ENCODE measurements around the gene CD200R1. TPM values are rescaled to one million over a fixed set of nuclear protein-coding genes. Genes with fewer than 3 reads are reported as not detected.

CD200R1 gene
- 1 to 10 TPM in 1 of 2 donors, under 1 TPM in 1; 0.84 to 1.1 TPM for total RNA-seq

GRCh38 chr3:112974894-112975293 is at the start of gene CD200R1:
Gene CD200R1, minus strand, starts transcription at chr3:112975103. Its CDS starts 246 bp downstream, at chr3:112974857.
- H3K36me3 ChIP-seq: no peaks in the 10 kb centered on the region
- H3K9me3 ChIP-seq: no peaks in the 10 kb centered on the region
- intact Hi-C loops (cut with DNase I): loop anchor here (5.0 kb wide), 1 partner anchor 243 kb away; no protein-coding TSS in a partner anchor
- peak within 1 kb of the TSS in 1 of 2 donors; percentile 9 for H3K9ac ChIP-seq (ENCODE audit: low read depth in 2 of 2, low read length in 2 of 2)
- TF ChIP-seq CTCF (IDR thresholded peaks at IDR 0.05): no peak
- H3K4me1 ChIP-seq: no peaks in the 10 kb centered on the region
- H3K27me3 ChIP-seq: no peaks in the 10 kb centered on the region
- H3K4me3 ChIP-seq: peak within 1 kb of the TSS; percentile 1
- no peak for DNase-seq
- peak within 1 kb of the TSS; percentile 39 for H3K27ac ChIP-seq

GRCh38 chr3:113021471-113021870 is 46.6 kb upstream of the CD200R1 start:
- DNase-seq: no peak
- no peak overlapping the region for H3K9ac ChIP-seq (ENCODE audit: low read depth in 2 of 2, low read length in 2 of 2)
- TF ChIP-seq CTCF (IDR thresholded peaks at IDR 0.05): no peak
- H3K36me3 ChIP-seq: no peaks in the 10 kb centered on the region
- intact Hi-C loops (cut with DNase I): no loop called here
- no peak overlapping the region for H3K27ac ChIP-seq
- no peaks in the 10 kb centered on the region for H3K4me1 ChIP-seq
- no peaks in the 10 kb centered on the region for H3K9me3 ChIP-seq
- no peaks in the 10 kb centered on the region for H3K27me3 ChIP-seq
- no peak overlapping the region for H3K4me3 ChIP-seq

- H3K27me3 ChIP-seq: no peaks in the 10 kb centered on the region
- TF ChIP-seq CTCF (IDR thresholded peaks at IDR 0.05): no peak
- no peaks in the 10 kb centered on the region for H3K4me1 ChIP-seq
- H3K4me3 ChIP-seq: peak overlapping the region; percentile 64
- H3K9me3 ChIP-seq: no peaks in the 10 kb centered on the region
- H3K9ac ChIP-seq (ENCODE audit: low read depth in 2 of 2, low read length in 2 of 2): peak overlapping the region; percentile 87 to 94
- peak; percentile 91 for DNase-seq
- intact Hi-C loops (cut with DNase I): no loop called here
- H3K27ac ChIP-seq: peak overlapping the region; percentile 85
- H3K36me3 ChIP-seq: no peaks in the 10 kb centered on the region
Measured at GRCh38 chr3:113019182-113020137, 44.6 kb upstream of the CD200R1 start.

GRCh38 chr3:113018536-113019181 is 43.8 kb upstream of the CD200R1 start:
- Histone ChIP-seq H3K9me3 (no peaks in the 10 kb centered on the region), H3K36me3 (peaks cover 2% of the 10 kb centered on the region), H3K4me3 (peak overlapping the region; percentile 64), H3K27ac (peak overlapping the region; percentile 85), H3K27me3 (no peaks in the 10 kb centered on the region), H3K4me1 (no peaks in the 10 kb centered on the region), H3K9ac (ENCODE audit: low read depth in 2 of 2, low read length in 2 of 2) (peak overlapping the region; percentile 87 to 94)
- no peak for TF ChIP-seq CTCF (IDR thresholded peaks at IDR 0.05)
- intact Hi-C loops (cut with DNase I): no loop called here
- DNase-seq: no peak

- H3K9me3 ChIP-seq: no peaks in the 10 kb centered on the region
- H3K36me3 ChIP-seq: peaks cover 4% of the 10 kb centered on the region
- H3K4me3 ChIP-seq: no peak overlapping the region
- DNase-seq: no peak
- TF ChIP-seq CTCF (IDR thresholded peaks at IDR 0.05): no peak
- no peaks in the 10 kb centered on the region for H3K4me1 ChIP-seq
- no peak overlapping the region for H3K27ac ChIP-seq
- H3K9ac ChIP-seq (ENCODE audit: low read depth in 2 of 2, low read length in 2 of 2): no peak overlapping the region
- H3K27me3 ChIP-seq: no peaks in the 10 kb centered on the region
- intact Hi-C loops (cut with DNase I): no loop called here
Measured at GRCh38 chr3:113013593-113013992, 38.7 kb upstream of the CD200R1 start.
